AG04450 (cell line): ENCODE measurements around the gene C1orf56. TPM values are rescaled to one million over a fixed set of nuclear protein-coding genes. Genes with fewer than 3 reads are reported as not detected.

ENCODE experiments used
- CTCF ChIA-PET: fragments of 300-600, 350-600 bp; formaldehyde crosslinking; extraction: SDS; loops from one replicate; lab custom pipeline; 2022; ENCODE audit warnings: antibody characterized with exemption, inconsistent platforms; lab: Charles Lee
- POLR2A ChIA-PET: fragments of 350-600 bp; formaldehyde crosslinking; extraction: SDS; loops from one replicate; lab custom pipeline; 2021; ENCODE audit warnings: antibody characterized with exemption, inconsistent platforms; lab: Yijun Ruan, JAX
- DNase-seq: peaks from one replicate; pipeline ENCODE4 v3.0.0-alpha.2; 2011; ENCODE audit warnings: low read depth, low spot score
- H3K27ac ChIP-seq: one replicate; pipeline ENCODE4 v1.5.1; 2012; ENCODE audit warnings: low read depth, low read length, control low read depth
- H3K27me3 ChIP-seq: one replicate; pipeline ENCODE4 v1.6.0; 2012; ENCODE audit warnings: low read length; ENCODE audit not compliant: control insufficient read depth, insufficient read depth
- H3K4me3 ChIP-seq: 2 replicates; pipeline ENCODE4 v1.5.1; 2011; ENCODE audit warnings: mild to moderate bottlenecking, low read depth, low read length, control low read depth
- H3K9me3 ChIP-seq: 2 replicates; pipeline ENCODE4 v1.5.1; 2012; ENCODE audit warnings: low read length; ENCODE audit not compliant: control insufficient read depth, insufficient read depth
- polyA plus RNA-seq: library from polyadenylated mRNA; depleted of rRNA; stranded (reverse); fragments of >200 nt; gene quantifications from 2 replicates; pipeline ENCODE4 v1.2.3, GENCODE V29; 2011
- TF ChIP-seq, protein P1 (sequence below): IDR thresholded peaks from 2 replicates; pipeline ENCODE4 v1.5.1; 2011; ENCODE audit warnings: low read depth, low read length, control low read depth, inconsistent platforms

C1orf56 gene
- polyA plus RNA-seq, 1 experiment = 1.3 TPM

DNA sequence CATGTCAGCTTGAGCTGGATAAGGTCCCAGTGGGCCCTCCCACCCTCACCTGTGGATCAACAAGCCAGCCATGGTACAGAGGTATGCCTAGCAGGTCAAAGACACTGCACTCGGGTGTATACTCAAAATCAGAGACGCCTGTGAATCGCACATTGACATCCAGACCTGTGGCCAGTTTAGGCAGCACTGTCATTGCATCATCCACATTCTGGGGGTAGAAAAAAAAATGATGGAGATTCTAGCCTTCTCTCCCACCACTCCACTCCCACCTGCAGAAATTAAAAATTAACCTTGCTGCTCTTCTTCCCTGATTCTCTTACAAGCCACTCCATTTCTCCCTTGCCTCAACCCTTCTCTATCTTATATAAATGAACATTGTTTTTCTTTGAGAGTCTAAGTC lies 47.1 kb upstream of the C1orf56 start:
- Histone ChIP-seq H3K4me3 (no peak overlapping the region), H3K9me3 (no peaks in the 10 kb centered on the region), H3K27ac (no peak overlapping the region), H3K27me3 (no peaks in the 10 kb centered on the region)
- DNase-seq = no peak
- TF ChIP-seq, protein P1, sequence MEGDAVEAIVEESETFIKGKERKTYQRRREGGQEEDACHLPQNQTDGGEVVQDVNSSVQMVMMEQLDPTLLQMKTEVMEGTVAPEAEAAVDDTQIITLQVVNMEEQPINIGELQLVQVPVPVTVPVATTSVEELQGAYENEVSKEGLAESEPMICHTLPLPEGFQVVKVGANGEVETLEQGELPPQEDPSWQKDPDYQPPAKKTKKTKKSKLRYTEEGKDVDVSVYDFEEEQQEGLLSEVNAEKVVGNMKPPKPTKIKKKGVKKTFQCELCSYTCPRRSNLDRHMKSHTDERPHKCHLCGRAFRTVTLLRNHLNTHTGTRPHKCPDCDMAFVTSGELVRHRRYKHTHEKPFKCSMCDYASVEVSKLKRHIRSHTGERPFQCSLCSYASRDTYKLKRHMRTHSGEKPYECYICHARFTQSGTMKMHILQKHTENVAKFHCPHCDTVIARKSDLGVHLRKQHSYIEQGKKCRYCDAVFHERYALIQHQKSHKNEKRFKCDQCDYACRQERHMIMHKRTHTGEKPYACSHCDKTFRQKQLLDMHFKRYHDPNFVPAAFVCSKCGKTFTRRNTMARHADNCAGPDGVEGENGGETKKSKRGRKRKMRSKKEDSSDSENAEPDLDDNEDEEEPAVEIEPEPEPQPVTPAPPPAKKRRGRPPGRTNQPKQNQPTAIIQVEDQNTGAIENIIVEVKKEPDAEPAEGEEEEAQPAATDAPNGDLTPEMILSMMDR = no peak
- CTCF ChIA-PET = interaction anchor here (1.3 to 2.7 kb wide), 2 partner anchors 20 to 99 kb away, joined by 4 to 9 read pairs; no protein-coding TSS in a partner anchor
- POLR2A ChIA-PET = interaction anchor here (0.7 kb wide), 1 partner anchor 40 kb away, joined by 3 read pairs; no protein-coding TSS in a partner anchor

DNA sequence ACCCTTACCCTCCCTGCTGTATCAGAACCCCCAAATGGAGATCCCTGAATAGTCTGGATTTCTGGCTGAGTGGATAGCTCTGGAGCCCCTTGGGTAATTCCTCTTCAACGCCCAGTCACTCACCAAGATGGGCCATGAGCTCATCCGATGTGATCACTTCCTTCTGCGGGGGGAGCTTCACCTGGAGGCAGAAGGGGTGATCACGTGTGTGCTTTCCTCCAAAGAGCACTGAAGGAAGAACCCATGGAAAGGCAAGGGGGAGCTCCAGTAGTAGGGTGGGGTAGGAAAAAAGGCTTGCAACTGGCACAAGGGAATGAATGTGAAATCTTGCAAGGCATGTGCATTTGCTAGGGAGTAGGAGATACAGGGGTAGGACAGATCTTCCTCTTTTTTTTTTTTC lies 45.9 kb upstream of the C1orf56 start:
- TF ChIP-seq, protein P1 = no peak
- DNase-seq = no peak
- Histone ChIP-seq H3K27me3 (no peaks in the 10 kb centered on the region), H3K9me3 (no peaks in the 10 kb centered on the region), H3K27ac (no peak overlapping the region), H3K4me3 (no peak overlapping the region)
- CTCF ChIA-PET = interaction anchor here (1.0 to 1.3 kb wide), 3 partner anchors 79 to 521 kb away, joined by 3 to 4 read pairs (median 3); no protein-coding TSS in a partner anchor
- POLR2A ChIA-PET = no interaction called here

DNA sequence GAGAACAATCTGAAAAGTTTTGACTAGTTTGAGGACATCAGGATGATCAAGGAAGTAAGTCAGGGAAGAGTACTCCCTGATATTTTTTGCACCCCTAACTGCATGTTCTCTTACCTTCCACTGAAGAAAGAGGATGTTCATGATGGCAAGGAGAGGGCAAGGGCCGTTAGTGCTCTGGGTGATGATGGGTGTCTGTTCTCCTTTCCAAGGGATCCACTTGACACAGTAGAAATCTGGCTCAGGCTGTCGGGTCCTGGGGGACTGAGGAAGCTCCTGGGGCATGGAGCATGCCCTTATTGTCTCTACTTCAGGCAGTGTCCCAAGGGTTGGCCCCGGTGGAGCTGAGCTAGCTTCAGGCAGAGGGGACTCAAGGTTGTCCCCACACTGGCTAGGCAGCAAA lies 45.5 kb upstream of the C1orf56 start:
- ChIA-PET CTCF (interaction anchor here (0.5 to 5.1 kb wide), 4 partner anchors 7 to 521 kb away, joined by 3 to 63 read pairs (median 4); no protein-coding TSS in a partner anchor), POLR2A (no interaction called here)
- DNase-seq = no peak
- Histone ChIP-seq H3K27me3 (no peaks in the 10 kb centered on the region), H3K4me3 (no peak overlapping the region), H3K27ac (no peak overlapping the region), H3K9me3 (no peaks in the 10 kb centered on the region)
- TF ChIP-seq, protein P1 = no peak

DNA sequence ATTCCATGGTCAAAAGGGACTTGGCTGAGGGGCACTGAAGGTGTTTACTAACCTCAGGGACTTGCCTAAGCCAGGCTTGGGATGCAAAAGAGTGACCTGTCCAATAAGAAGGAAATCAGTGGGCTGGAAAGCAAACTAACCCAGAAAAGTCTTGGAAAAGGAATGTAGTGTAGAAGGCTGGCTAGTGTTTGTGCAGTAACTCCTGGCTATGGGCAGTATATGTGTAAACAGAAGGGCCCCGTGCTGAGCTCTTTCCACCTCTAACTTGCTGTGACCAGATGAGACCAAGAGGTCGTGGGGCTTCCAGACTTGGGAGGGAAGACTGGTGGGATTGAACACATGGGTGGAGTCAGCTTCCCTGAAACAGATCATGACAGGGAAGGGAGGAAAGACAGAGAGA lies 44.9 kb upstream of the C1orf56 start:
- no peak for DNase-seq
- TF ChIP-seq, protein P1 = no peak
- Histone ChIP-seq H3K27me3 (no peaks in the 10 kb centered on the region), H3K4me3 (no peak overlapping the region), H3K9me3 (no peaks in the 10 kb centered on the region), H3K27ac (no peak overlapping the region)
- ChIA-PET CTCF (interaction anchor here (0.5 to 5.1 kb wide), 4 partner anchors 7 to 194 kb away, joined by 3 to 63 read pairs (median 5); no protein-coding TSS in a partner anchor), POLR2A (no interaction called here)

DNA sequence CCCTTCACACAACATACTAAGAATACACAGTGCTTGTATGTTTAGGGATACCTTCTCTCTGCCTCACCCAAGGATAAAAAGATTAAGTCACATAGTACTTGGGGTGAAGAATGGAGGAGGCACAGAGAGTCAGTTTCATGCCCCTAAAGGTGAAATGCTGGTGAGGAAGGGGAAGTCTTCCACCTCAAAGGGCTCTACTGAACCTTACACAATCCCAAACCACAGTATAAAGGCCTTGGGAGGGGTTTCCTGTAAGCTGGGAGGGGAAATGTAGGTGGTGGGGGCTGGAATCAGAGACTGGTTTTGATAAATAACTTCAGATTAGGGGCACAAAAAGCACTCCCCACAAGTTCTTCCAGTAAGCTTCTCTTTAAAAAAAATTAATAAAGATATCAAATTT lies 44.4 kb upstream of the C1orf56 start:
- no peaks in the 10 kb centered on the region for H3K27me3 ChIP-seq
- POLR2A ChIA-PET = interaction anchor here (0.6 kb wide), 1 partner anchor 10 kb away, joined by 4 read pairs; no protein-coding TSS in a partner anchor
- no peak overlapping the region for H3K4me3 ChIP-seq
- DNase-seq = no peak
- H3K9me3 ChIP-seq = no peaks in the 10 kb centered on the region
- TF ChIP-seq, protein P1 = no peak
- H3K27ac ChIP-seq = no peak overlapping the region
- CTCF ChIA-PET = interaction anchor here (0.6 to 5.1 kb wide), 2 partner anchors 8 to 81 kb away, joined by 6 to 63 read pairs; no protein-coding TSS in a partner anchor
